GM19328 (cell line): Measurements from ENCODE around the gene S100A6.
"Not testable (repeated sequence)": the region's sequence is repeated elsewhere in the genome, so short reads cannot be mapped to it uniquely, and the experiment has no call there.

Experiments
- ATAC-seq: cut with Tn5 transposase; IDR thresholded peaks from one replicate; pipeline ENCODE4 v1.9.1; 2021; ENCODE audit warnings: mild to moderate bottlenecking, moderate library complexity; ENCODE audit not compliant: unreplicated experiment

The S100A6 gene

GRCh38 chr1:153565529-153566374 is 30.0 kb upstream of the S100A6 start, which contains the start of gene S100A2:
Gene S100A2 (minus strand): TSS chr1:153565844. CDS start chr1:153563877, 1,967 bp downstream.
- ATAC-seq, result no peak

- ATAC-seq, result no peak
Measured at GRCh38 chr1:153563991-153564390, 28.2 kb upstream of the S100A6 start.

GRCh38 chr1:153563483-153563901 is 27.7 kb upstream of the S100A6 start:
- no peak for ATAC-seq

GRCh38 chr1:153562021-153562420 is 26.2 kb upstream of the S100A6 start:
- ATAC-seq, result not testable (repeated sequence)

GRCh38 chr1:153561466-153561985 is 25.7 kb upstream of the S100A6 start:
- ATAC-seq, result no peak

GRCh38 chr1:153560771-153561465 is 25.1 kb upstream of the S100A6 start:
- no peak for ATAC-seq

GRCh38 chr1:153560241-153560640 is 24.4 kb upstream of the S100A6 start:
- ATAC-seq, result no peak

- no peak for ATAC-seq
Measured at GRCh38 chr1:153557877-153558276, 22.1 kb upstream of the S100A6 start.

- no peak for ATAC-seq
Measured at GRCh38 chr1:153556348-153556747, 20.6 kb upstream of the S100A6 start.

- no peak for ATAC-seq
Measured at GRCh38 chr1:153553830-153554541, 18.2 kb upstream of the S100A6 start.

GRCh38 chr1:153553096-153553495 is 17.3 kb upstream of the S100A6 start:
- no peak for ATAC-seq

- no peak for ATAC-seq
Measured at GRCh38 chr1:153552335-153552734, 16.5 kb upstream of the S100A6 start.

GRCh38 chr1:153550827-153551500 is 15.2 kb upstream of the S100A6 start:
- no peak for ATAC-seq

- ATAC-seq, result no peak
Measured at GRCh38 chr1:153550398-153550758, 14.6 kb upstream of the S100A6 start.

- ATAC-seq, result no peak
Measured at GRCh38 chr1:153549741-153550397, 14.1 kb upstream of the S100A6 start.

- no peak for ATAC-seq
Measured at GRCh38 chr1:153548722-153549688, 13.2 kb upstream of the S100A6 start, which contains the start of gene S100A3. Gene S100A3 (minus strand): TSS chr1:153549258. CDS start chr1:153548485, 773 bp downstream.

- no peak for ATAC-seq
Measured at GRCh38 chr1:153547560-153548551, 12.1 kb upstream of the S100A6 start.
